H1 (cell line): Measurements from ENCODE around the gene DIPK1A. TPM values are rescaled to one million over a fixed set of nuclear protein-coding genes. Genes with fewer than 3 reads are reported as not detected.

Experiments used
- CTCF ChIA-PET: fragments of 300-600 bp; sonication (Branson Sonifier 250); formaldehyde crosslinking; loops from one replicate; lab custom pipeline; 2021; ENCODE audit not compliant: partially characterized antibody; lab: Charles Lee
- POLR2A ChIA-PET: fragments of 300-600 bp; sonication (Branson Sonifier 250); formaldehyde crosslinking; loops from one replicate; lab custom pipeline; 2021; ENCODE audit warnings: inconsistent platforms; ENCODE audit not compliant: partially characterized antibody; lab: Charles Lee
- DNase-seq, 2 experiments: peaks; one replicate each; pipeline versions ENCODE4 v3.0.0 to v3.0.0-alpha.2; 2010 to 2022; ENCODE audit warnings: low spot score in 2 of 2, low read depth in 1 of 2, mixed read lengths in 1 of 2
- FAIRE-seq: peaks from 2 replicates; lab custom pipeline; 2011; peaks lifted over from hg19 to GRCh38; lab: Jason Lieb, UNC
- H2AFZ ChIP-seq: 2 replicates; pipeline ENCODE4 v1.8.1; 2012; ENCODE audit warnings: low read length, inconsistent platforms
- H2AK5ac ChIP-seq: 2 replicates; pipeline ENCODE4 v1.6.1; 2013; ENCODE audit warnings: low read depth, low read length
- H2BK120ac ChIP-seq: replicated peaks from 2 replicates; pipeline ENCODE3; 2013; ENCODE audit warnings: low read depth, low read length, inconsistent platforms
- H2BK12ac ChIP-seq: 2 replicates; pipeline ENCODE4 v1.6.1; 2013; ENCODE audit warnings: low read depth, low read length
- H2BK15ac ChIP-seq: 2 replicates; pipeline ENCODE4 v1.6.1; 2013; ENCODE audit warnings: low read length
- H2BK20ac ChIP-seq: 2 replicates; pipeline ENCODE4 v1.6.1; 2013; ENCODE audit warnings: low read length
- H2BK5ac ChIP-seq: 2 replicates; pipeline ENCODE4 v1.6.1; 2013; ENCODE audit warnings: low read depth, low read length
- H3K14ac ChIP-seq: 2 replicates; pipeline ENCODE4 v1.6.1; 2013; ENCODE audit warnings: inconsistent platforms; ENCODE audit not compliant: insufficient read length
- H3K18ac ChIP-seq: 2 replicates; pipeline ENCODE4 v1.6.1; 2013; ENCODE audit warnings: low read length; ENCODE audit errors: extremely low read depth
- H3K23ac ChIP-seq: 2 replicates; pipeline ENCODE4 v1.6.1; 2013; ENCODE audit warnings: inconsistent platforms; ENCODE audit not compliant: insufficient read length
- H3K23me2 ChIP-seq: 2 replicates; pipeline ENCODE4 v1.6.1; 2013; ENCODE audit warnings: low read depth, low read length
- H3K27ac ChIP-seq: 2 replicates; pipeline ENCODE4 v1.6.1; 2011; ENCODE audit warnings: low read depth, low read length, inconsistent platforms
- H3K27me3 ChIP-seq, 4 experiments: replicated peaks in 1 of 4; 1 replicate in 1 of 4; 2 replicates in 3 of 4; pipeline versions ENCODE4 v1.6.1 to v1.8.1; 2011 to 2013; ENCODE audit warnings: low read length in 3 of 4, mild to moderate bottlenecking in 3 of 4, inconsistent platforms in 2 of 4, mixed read lengths in 2 of 4, moderate library complexity in 1 of 4; ENCODE audit not compliant: control insufficient read depth in 3 of 4, insufficient read depth in 3 of 4; ENCODE audit errors: extremely low read depth in 1 of 4
- H3K36me3 ChIP-seq, 4 experiments: 2 replicates each; pipeline versions ENCODE4 v1.6.1 to v1.8.1; 2011 to 2013; ENCODE audit warnings: mild to moderate bottlenecking in 4 of 4, low read length in 3 of 4, moderate library complexity in 2 of 4, control low read depth in 1 of 4, inconsistent platforms in 1 of 4; ENCODE audit not compliant: insufficient read depth in 4 of 4, control insufficient read depth in 2 of 4
- H3K4ac ChIP-seq: replicated peaks from 2 replicates; pipeline ENCODE3; 2013; ENCODE audit warnings: low read length, low read depth, mixed read lengths, inconsistent platforms; ENCODE audit not compliant: insufficient read length
- H3K4me1 ChIP-seq, 4 experiments: replicated peaks in 1 of 4; 1 replicate in 1 of 4; 2 replicates in 3 of 4; pipeline versions ENCODE4 v1.6.1 to v1.8.1; 2011 to 2013; ENCODE audit warnings: low read length in 3 of 4, inconsistent platforms in 2 of 4, mixed read lengths in 1 of 4; ENCODE audit not compliant: insufficient read depth in 4 of 4, control insufficient read depth in 3 of 4
- H3K4me2 ChIP-seq, 2 experiments: 2 replicates each; pipeline versions ENCODE4 v1.6.1 to v1.8.1; 2011 to 2013; ENCODE audit warnings: low read depth in 2 of 2, low read length in 2 of 2, control low read depth in 1 of 2, inconsistent platforms in 1 of 2, mild to moderate bottlenecking in 1 of 2; ENCODE audit not compliant: insufficient read depth in 1 of 2
- H3K4me3 ChIP-seq, 4 experiments: fragments of 200-600, 300-600 bp in 1 of 4; sonication (generic), shearing (Covaris generic), sonication (Bioruptor Twin) in 1 of 4; 2 replicates each; pipeline versions ENCODE4 v1.5.1 to v1.8.1; 2011 to 2016; ENCODE audit warnings: low read length in 4 of 4, low read depth in 3 of 4, control low read depth in 2 of 4, inconsistent platforms in 2 of 4, mild to moderate bottlenecking in 2 of 4, mixed read lengths in 1 of 4, moderate library complexity in 1 of 4; ENCODE audit not compliant: insufficient read depth in 2 of 4; ENCODE audit errors: extremely low read depth in 1 of 4
- H3K56ac ChIP-seq: replicated peaks from 2 replicates; pipeline ENCODE3; 2013; ENCODE audit warnings: low read depth, mild to moderate bottlenecking, mixed read lengths, low read length, inconsistent platforms; ENCODE audit not compliant: insufficient read length
- H3K79me1 ChIP-seq: 2 replicates; pipeline ENCODE4 v1.6.1; 2013; ENCODE audit warnings: low read depth, low read length, control low read depth
- H3K79me2 ChIP-seq, 2 experiments: 2 replicates each; pipeline versions ENCODE4 v1.6.1 to v1.8.1; 2012 to 2013; ENCODE audit warnings: low read length in 2 of 2, mild to moderate bottlenecking in 2 of 2, inconsistent platforms in 1 of 2; ENCODE audit not compliant: insufficient read depth in 2 of 2, control insufficient read depth in 1 of 2
- H3K9ac ChIP-seq, 4 experiments: replicated peaks in 1 of 4; 1 replicate in 1 of 4; 2 replicates in 3 of 4; pipeline versions ENCODE4 v1.6.1 to v1.8.1; 2011 to 2013; ENCODE audit warnings: low read depth in 3 of 4, low read length in 3 of 4, control low read depth in 2 of 4, mild to moderate bottlenecking in 2 of 4, moderate library complexity in 2 of 4, inconsistent platforms in 1 of 4; ENCODE audit errors: extremely low read depth in 1 of 4
- H3K9me3 ChIP-seq, 2 experiments: 2 replicates each; pipeline versions ENCODE4 v1.6.1 to v1.8.1; 2012 to 2013; ENCODE audit warnings: mild to moderate bottlenecking in 2 of 2, moderate library complexity in 2 of 2, control low read depth in 1 of 2, inconsistent platforms in 1 of 2, low read depth in 1 of 2, low read length in 1 of 2, mixed read lengths in 1 of 2; ENCODE audit not compliant: insufficient read depth in 2 of 2
- H4K20me1 ChIP-seq, 2 experiments: replicated peaks in 1 of 2; 2 replicates each; pipeline versions ENCODE3 to v1.8.1; 2011 to 2013; ENCODE audit warnings: inconsistent platforms in 2 of 2, low read length in 2 of 2, mild to moderate bottlenecking in 1 of 2; ENCODE audit not compliant: insufficient read depth in 2 of 2, control insufficient read depth in 1 of 2
- H4K5ac ChIP-seq: 2 replicates; pipeline ENCODE4 v1.6.1; 2013; ENCODE audit warnings: low read length, low read depth, mixed read lengths, inconsistent platforms; ENCODE audit not compliant: insufficient read length
- H4K8ac ChIP-seq: 2 replicates; pipeline ENCODE4 v1.8.0; 2013; ENCODE audit warnings: mild to moderate bottlenecking, moderate library complexity, low read length, inconsistent platforms; ENCODE audit not compliant: insufficient read depth; ENCODE audit errors: extremely low read depth
- H4K91ac ChIP-seq: replicated peaks from 2 replicates; pipeline ENCODE3; 2013; ENCODE audit warnings: low read length, mixed read lengths, inconsistent platforms; ENCODE audit not compliant: insufficient read length
- MAFK ChIP-seq: IDR thresholded peaks from 2 replicates; pipeline ENCODE4 v1.6.1; 2012; ENCODE audit warnings: low read depth, mild to moderate bottlenecking, improper control_type of control experiment, low read length
- POLR2A ChIP-seq, 2 experiments: IDR thresholded peaks; 1 replicate in 1 of 2; 2 replicates in 1 of 2; pipeline ENCODE4 v1.6.1; 2011; ENCODE audit warnings: low read depth in 2 of 2, low read length in 2 of 2, mild to moderate bottlenecking in 2 of 2; ENCODE audit errors: control extremely low read depth in 1 of 2
- TAF7 ChIP-seq: optimal IDR thresholded peaks from 2 replicates; pipeline ENCODE3; 2011; ENCODE audit warnings: low read depth, mild to moderate bottlenecking, inconsistent platforms, low read length, moderate library complexity, borderline replicate concordance
- WGBS, 2 experiments: shearing (Covaris generic) in 1 of 2; methylation state at CpG; one replicate each; pipeline versions ENCODE4 v1.1.6 to v1.1.7; 2013 to 2015; ENCODE audit warnings: low lambda C conversion rate in 2 of 2, mixed read lengths in 2 of 2, inconsistent platforms in 1 of 2, low coverage in 1 of 2, missing lambda C conversion rate in 1 of 2; ENCODE audit not compliant: insufficient replicate concordance in 2 of 2, insufficient coverage in 1 of 2, insufficient read length in 1 of 2; ENCODE audit errors: extremely low coverage in 1 of 2, missing lambda C conversion rate in 1 of 2; 5-methylcytosine and 5-hydroxymethylcytosine counted together
- polyA plus RNA-seq, 7 experiments: library from polyadenylated mRNA; depleted of rRNA in 3 of 7; stranded (reverse) in 5 of 7; unstranded in 2 of 7; fragments of >200 nt in 5 of 7; fragments of 200-250 nt in 2 of 7; gene quantifications; 1 replicate in 5 of 7; 2 replicates in 1 of 7; 4 replicates in 1 of 7; pipeline versions ENCODE4 v1.2.1 to v1.2.3, GENCODE V29; 2011 to 2013; ENCODE audit warnings: missing spikeins in 2 of 7, mixed read lengths in 2 of 7
- total RNA-seq: library from RNA; stranded (reverse); fragmentation: NEBNext Ultra II Directional; extraction: Animal tissue kit (Norgen Biotek cat#: 25700); gene quantifications from 2 replicates; pipeline ENCODE4 v1.2.1, GENCODE V29; 2021

DIPK1A gene
- total and polyA plus RNA-seq, 2 of the 8 experiments (the other 6 are each of a cell fraction or from before 2014, with no cell fraction given) = 2.5 to 5.0 TPM

DNA sequence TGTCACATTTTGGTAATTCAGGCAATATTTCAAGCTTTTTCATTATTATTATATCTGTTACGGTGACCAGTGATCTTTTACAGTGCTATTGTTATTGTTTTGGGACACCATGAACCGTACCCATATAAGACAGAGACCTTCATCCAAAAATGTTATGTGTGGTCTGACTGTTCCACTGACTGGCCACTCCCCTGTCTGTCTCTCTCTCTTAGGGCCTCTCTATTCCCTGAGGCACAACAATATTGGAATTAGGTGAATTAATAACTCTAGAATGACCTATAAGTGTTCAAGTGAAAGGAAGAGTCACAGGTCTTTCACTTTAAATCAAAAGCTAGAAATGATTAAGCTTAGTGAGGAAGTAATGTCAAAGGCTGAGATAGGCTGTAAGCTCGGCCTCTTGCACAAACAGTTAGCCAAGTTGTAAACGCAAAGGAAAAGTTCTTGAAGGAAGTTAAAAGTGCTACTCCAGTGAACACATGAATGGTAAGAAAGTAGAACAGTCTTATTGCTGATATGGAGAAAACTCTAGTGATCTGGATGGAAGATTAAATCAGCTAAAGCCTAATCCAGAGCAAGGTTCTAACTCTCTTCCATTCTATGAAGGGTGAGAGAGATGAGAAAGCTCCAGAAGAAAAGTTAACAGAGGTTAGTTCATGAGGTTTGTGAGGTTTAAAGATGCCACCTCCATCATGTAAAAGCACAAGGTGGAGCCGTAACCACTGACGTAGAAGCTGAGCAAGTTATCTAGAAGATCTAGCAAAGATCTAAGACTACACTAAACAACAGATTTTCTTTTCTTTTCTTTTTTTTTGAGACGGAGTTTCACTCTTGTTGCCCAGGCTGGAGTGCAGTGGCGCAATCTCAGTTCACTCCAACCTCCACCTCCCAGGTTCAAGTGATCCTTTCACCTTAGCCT, 19.7 kb upstream of the DIPK1A start:
- H3K36me3 ChIP-seq = no peaks in the 10 kb centered on the region
- ChIA-PET POLR2A (interaction anchor here (2.3 kb wide), 1 partner anchor 19 kb away, joined by 7 read pairs; the partner anchor contains the start of gene DIPK1A), CTCF (interaction anchor here (0.8 to 3.3 kb wide), 4 partner anchors 13 to 121 kb away, joined by 4 to 22 read pairs (median 6); no protein-coding TSS in a partner anchor)
- H2AFZ ChIP-seq = peak overlapping the region; percentile 42; the same call in 1 of the 2 replicates
- H3K18ac ChIP-seq = no peak overlapping the region
- no peak overlapping the region for H4K8ac ChIP-seq
- H3K79me2 ChIP-seq = no peaks in the 10 kb centered on the region
- no peaks in the 10 kb centered on the region for H4K20me1 ChIP-seq
- no peak overlapping the region for H3K4ac ChIP-seq
- no peak overlapping the region for H3K56ac ChIP-seq
- H3K9me3 ChIP-seq = no peaks in the 10 kb centered on the region
- no peak overlapping the region for H2BK5ac ChIP-seq
- no peak overlapping the region for H3K4me2 ChIP-seq
- H3K79me1 ChIP-seq = no peaks in the 10 kb centered on the region
- H3K27me3 ChIP-seq = no peaks in the 10 kb centered on the region
- H3K14ac ChIP-seq = no peak overlapping the region
- no peaks in the 10 kb centered on the region for H3K4me1 ChIP-seq
- WGBS, 2 experiments = 90% methylated on average over 8 of the region's 8 CpGs; no CpG with 5 or more reads in 1 of the 2 experiments
- H2BK12ac ChIP-seq = no peak overlapping the region
- no peak overlapping the region for H3K4me3 ChIP-seq
- no peak overlapping the region for H2BK20ac ChIP-seq
- no peak overlapping the region for H4K5ac ChIP-seq
- no peak for DNase-seq
- no peak overlapping the region for H2BK15ac ChIP-seq
- no peak for FAIRE-seq
- H3K23ac ChIP-seq = no peak overlapping the region
- no peak overlapping the region for H3K9ac ChIP-seq
- no peak overlapping the region for H2AK5ac ChIP-seq
- no peak overlapping the region for H4K91ac ChIP-seq
- no peak overlapping the region for H2BK120ac ChIP-seq
- no peak overlapping the region for H3K27ac ChIP-seq
- no peaks in the 10 kb centered on the region for H3K23me2 ChIP-seq
- TF ChIP-seq MAFK = no peak
- TF ChIP-seq TAF7 = no peak
- no peak for TF ChIP-seq POLR2A (IDR thresholded peaks at IDR 0.05; ENCODE audit: control extremely low read depth in 1 of 2, low read depth in 2 of 2, low read length in 2 of 2)
